ENCODE results near the gene CMYA5.

- no peak for TF ChIP-seq POLR2AphosphoS5 (IDR thresholded peaks at IDR 0.05)
- no peak for TF ChIP-seq CTCF (IDR thresholded peaks at IDR 0.05)
- TF ChIP-seq POLR2A (IDR thresholded peaks at IDR 0.05), result no peak
Measured at GRCh38 chr5:79774855-79775237, 85.2 kb downstream of the CMYA5 start.

All from prostate gland (tissue), 2 donors.